ENCODE results near the gene GADD45GIP1. TPM values are rescaled to one million over a fixed set of nuclear protein-coding genes. Genes with fewer than 3 reads are reported as not detected.

GADD45GIP1 gene
- total RNA-seq, 1 experiment from 2014 or later: 35.9 TPM

GRCh38 chr19:12933287-12934072, 23.5 kb downstream of the GADD45GIP1 start, which contains the start of gene FARSA:
FARSA (minus strand) TSS chr19:12933711; CDS start chr19:12933696, 15 bp downstream.
- intact Hi-C loops (cut with micrococcal nuclease): no loop called here
- no peaks in the 10 kb centered on the region for H3K27me3 ChIP-seq (ENCODE audit: insufficient read depth, low read length)
- peak within 1 kb of the TSS; percentile 74 to 99 for H3K4me3 ChIP-seq (replicated peaks in 1 of 2; ENCODE audit: low read depth in 1 of 2, low read length in 2 of 2)
- TSS peak; percentile 72 for BruUV-seq (replicated peaks)
- H3K9ac ChIP-seq (ENCODE audit: low read length): peak within 1 kb of the TSS; percentile 94
- no peaks in the 10 kb centered on the region for H3K9me3 ChIP-seq (ENCODE audit: control insufficient read depth in 1 of 2, insufficient read depth in 1 of 2, low read depth in 1 of 2, low read length in 2 of 2)
- peak; percentile 83 for DNase-seq (ENCODE audit: low read depth, low spot score)
- no peaks in the 10 kb centered on the region for H4K20me1 ChIP-seq (ENCODE audit: insufficient read depth)
- peaks cover 47% of the 10 kb centered on the region for H3K79me2 ChIP-seq (ENCODE audit: insufficient read depth, low read length)
- RAD21 ChIA-PET (ENCODE audit: low non-redundant PET in 1 of 2, low total read pairs in 2 of 2, uncharacterized antibody in 2 of 2, unreplicated experiment in 2 of 2): no interaction called here
- peaks cover 18 to 26% of the 10 kb centered on the region in 2 experiments; a peak in 3 of 4 replicates for H3K36me3 ChIP-seq (ENCODE audit: control insufficient read depth in 1 of 2, insufficient read depth in 2 of 2, low read length in 2 of 2)
- peak within 1 kb of the TSS; percentile 51 for H2AFZ ChIP-seq (ENCODE audit: low read depth, low read length, poor library complexity, severe bottlenecking)
- no peaks in the 10 kb centered on the region for H3K9me2 ChIP-seq (ENCODE audit: insufficient read depth)
- H3K27ac ChIP-seq (ENCODE audit: low read depth, low read length): peak within 1 kb of the TSS; percentile 89
- ATAC-seq: peak; percentile 68
- POLR2A ChIA-PET: interaction anchor here (1.0 to 1.7 kb wide), 2 partner anchors 13 to 126 kb away, joined by 3 to 5 read pairs; no protein-coding TSS in a partner anchor
- peaks cover 14 to 35% of the 10 kb centered on the region in 2 experiments for H3K4me1 ChIP-seq (ENCODE audit: control insufficient read depth in 1 of 2, insufficient read depth in 2 of 2, low read length in 2 of 2)
- peak within 1 kb of the TSS; percentile 98 for H3K4me2 ChIP-seq (ENCODE audit: low read length)
- CTCF ChIA-PET: interaction anchor here (0.7 kb wide), 1 partner anchor 32 kb away, joined by 3 read pairs; no protein-coding TSS in a partner anchor
- TF ChIP-seq CTCF (IDR thresholded peaks at IDR 0.05 in 2 of 3, conservative IDR thresholded peaks at IDR 0.05 in 1 of 3; ENCODE audit: borderline replicate concordance in 1 of 3, insufficient read depth in 1 of 3, low read depth in 2 of 3, low read length in 2 of 3) (no peak), SP1 (IDR thresholded peaks at IDR 0.05; ENCODE audit: low read depth) (no peak), CBX3 (IDR thresholded peaks at IDR 0.05; ENCODE audit: low read depth) (no peak), JUND (IDR thresholded peaks at IDR 0.05) (no peak), TCF7L2 (IDR thresholded peaks at IDR 0.05; ENCODE audit: borderline replicate concordance, extremely low read depth, insufficient read depth, insufficient read length) (no peak), CEBPB (IDR thresholded peaks at IDR 0.05; ENCODE audit: low read depth) (no peak), POLR2AphosphoS5 (IDR thresholded peaks at IDR 0.05; ENCODE audit: low read depth, low read length) (peak; percentile 98), ZFX (IDR thresholded peaks at IDR 0.05) (peak; percentile 78; the same call in 1 of the 2 replicates), ELF1 (IDR thresholded peaks at IDR 0.05; ENCODE audit: borderline replicate concordance, low read depth) (no peak), EZH2phosphoT487 (IDR thresholded peaks at IDR 0.05; ENCODE audit: borderline replicate concordance) (no peak), ZNF274 (IDR thresholded peaks at IDR 0.05; ENCODE audit: low read depth, low read length) (no peak), EGR1 (IDR thresholded peaks at IDR 0.05; ENCODE audit: low read depth) (peak; percentile 92), YY1 (IDR thresholded peaks at IDR 0.05; ENCODE audit: extremely low read depth, insufficient replicate concordance, low read depth, low read length) (peak; percentile 100), RAD21 (IDR thresholded peaks at IDR 0.05; ENCODE audit: low read depth) (no peak), MAX (IDR thresholded peaks at IDR 0.05) (peak; percentile 92), POLR2A (IDR thresholded peaks at IDR 0.05; ENCODE audit: borderline replicate concordance, extremely low read depth, insufficient read depth, insufficient read length) (peak; percentile 84), ATF3 (IDR thresholded peaks at IDR 0.05) (no peak), SRF (IDR thresholded peaks at IDR 0.05; ENCODE audit: low read depth) (no peak), ZBTB33 (IDR thresholded peaks at IDR 0.05; ENCODE audit: extremely low read depth, insufficient replicate concordance, low read length) (no peak)
